K562 (cell line): ENCODE data around the gene IL10RB. TPM values are rescaled to one million over a fixed set of nuclear protein-coding genes. Genes with fewer than 3 reads are reported as not detected.
A peak's percentile ranks its signal among the peaks of the same experiment; 100 is the strongest.

Experiments used
- BMI1 ChIP-seq: fragments of 150-350 bp; IDR thresholded peaks from 2 replicates; pipeline ENCODE4 v1.6.1; 2014; ENCODE audit warnings: low read length
- EP300 ChIP-seq: IDR thresholded peaks from 2 replicates; pipeline ENCODE4 v1.6.1; 2012; ENCODE audit warnings: low read length, improper control_type of control experiment
- ESRRB ChIP-seq: fragments of 250-450 bp; sonication (Bioruptor Pico); IDR thresholded peaks from 2 replicates; pipeline ENCODE4 v1.5.0; 2020; ENCODE audit warnings: mild to moderate bottlenecking, moderate library complexity, borderline replicate concordance
- GTF2B ChIP-seq: IDR thresholded peaks from 2 replicates; pipeline ENCODE4 v1.6.1; 2011; ENCODE audit not compliant: insufficient read length; ENCODE audit errors: extremely low read depth
- HNRNPLL ChIP-seq: fragments of 200-400 bp; formaldehyde crosslinking; IDR thresholded peaks from 2 replicates; pipeline ENCODE4 v1.6.1; 2017; ENCODE audit warnings: low read length, low read depth, mild to moderate bottlenecking; ENCODE audit not compliant: poor library complexity, severe bottlenecking
- ILK ChIP-seq: fragments of 450-650 bp; IDR thresholded peaks from 2 replicates; pipeline ENCODE4 v1.6.1; 2016; ENCODE audit warnings: missing genetic modification characterization, low read depth, mild to moderate bottlenecking, missing compliant biosample characterization, moderate library complexity, borderline replicate concordance
- MECOM ChIP-seq: fragments of 250-450 bp; sonication (Bioruptor Pico); IDR thresholded peaks from 2 replicates; pipeline ENCODE4 v1.8.0; 2022; ENCODE audit warnings: inconsistent platforms
- MEF2A ChIP-seq: IDR thresholded peaks from 2 replicates; pipeline ENCODE4 v1.6.1; 2011; ENCODE audit warnings: low read depth, mild to moderate bottlenecking, low read length, moderate library complexity; ENCODE audit not compliant: control insufficient read depth
- PPARD ChIP-seq: fragments of 250-450 bp; sonication (Bioruptor Pico); IDR thresholded peaks from 2 replicates; pipeline ENCODE4 v1.8.0; 2022; ENCODE audit warnings: inconsistent platforms, mild to moderate bottlenecking, moderate library complexity
- RBBP5 ChIP-seq: fragments of 200-600 bp; sonication (generic); IDR thresholded peaks from 2 replicates; pipeline ENCODE4 v1.6.1; 2012; ENCODE audit warnings: borderline replicate concordance, mild to moderate bottlenecking, low read length, control low read depth, inconsistent platforms; ENCODE audit not compliant: insufficient read depth, poor library complexity, severe bottlenecking
- ZNF282 ChIP-seq: sonication (generic); formaldehyde crosslinking; IDR thresholded peaks from 2 replicates; pipeline ENCODE4 v1.8.1; 2023; ENCODE audit warnings: missing genetic modification reagents
- ZNF408 ChIP-seq: fragments of 250-450 bp; sonication (Bioruptor Pico); IDR thresholded peaks from 2 replicates; pipeline ENCODE4 v1.4.0; 2020; ENCODE audit warnings: low read depth, mild to moderate bottlenecking, moderate library complexity
- ZZZ3 ChIP-seq: fragments of 450-650 bp; IDR thresholded peaks from 2 replicates; pipeline ENCODE4 v1.6.1; 2016; ENCODE audit warnings: antibody characterized with exemption, mild to moderate bottlenecking, moderate library complexity
- polyA plus RNA-seq, 8 experiments: library from polyadenylated mRNA; depleted of rRNA in 4 of 8; stranded (reverse) in 5 of 8; unstranded in 3 of 8; fragments of >200 nt; fragmentation: Nextera tagmentation in 2 of 8; fragmentation: Illumina TruSeq in 1 of 8; extraction: Ambion mirVana in 2 of 8; extraction: Trizol in 1 of 8; gene quantifications; 2 replicates each; pipeline versions ENCODE4 v1.2.1 to v1.2.3, GENCODE V29; 2011 to 2014; ENCODE audit warnings: inconsistent platforms in 1 of 8, missing spikeins in 1 of 8
- total RNA-seq, 7 experiments: library from RNA; depleted of rRNA in 6 of 7; stranded (reverse); fragments of >200 nt in 6 of 7; fragmentation: Illumina TruSeq in 2 of 7; extraction: Trizol in 2 of 7; gene quantifications; 2 replicates each; pipeline versions ENCODE4 v1.2.1 to v1.2.3, GENCODE V29; 2011 to 2021; ENCODE audit warnings: low replicate concordance in 1 of 7
- TF ChIP-seq, protein P1 (sequence below): fragments of 250-450 bp; sonication (Bioruptor Pico); IDR thresholded peaks from 2 replicates; pipeline ENCODE4 v1.9.0; 2021; ENCODE audit warnings: mild to moderate bottlenecking, inconsistent platforms
- TF ChIP-seq, protein P2 (sequence below), 2 experiments: IDR thresholded peaks; 2 replicates each; pipeline ENCODE4 v1.6.1; 2012; ENCODE audit warnings: improper control_type of control experiment in 2 of 2, low read depth in 2 of 2, low read length in 2 of 2, borderline replicate concordance in 1 of 2
- TF ChIP-seq, protein P3 (sequence below): sonication (generic); formaldehyde crosslinking; IDR thresholded peaks from 2 replicates; pipeline ENCODE4 v1.8.0; 2022; ENCODE audit warnings: mild to moderate bottlenecking, missing genetic modification reagents

Gene IL10RB
- total and polyA plus RNA-seq, 9 of the 15 experiments (the other 6 are each of a cell fraction or from before 2014, with no cell fraction given) = 10.9 to 33.8 (median 23.0) TPM

GRCh38 chr21:33300701-33301631, 34.8 kb downstream of the IL10RB start (continued):
- TF ChIP-seq, protein P1, sequence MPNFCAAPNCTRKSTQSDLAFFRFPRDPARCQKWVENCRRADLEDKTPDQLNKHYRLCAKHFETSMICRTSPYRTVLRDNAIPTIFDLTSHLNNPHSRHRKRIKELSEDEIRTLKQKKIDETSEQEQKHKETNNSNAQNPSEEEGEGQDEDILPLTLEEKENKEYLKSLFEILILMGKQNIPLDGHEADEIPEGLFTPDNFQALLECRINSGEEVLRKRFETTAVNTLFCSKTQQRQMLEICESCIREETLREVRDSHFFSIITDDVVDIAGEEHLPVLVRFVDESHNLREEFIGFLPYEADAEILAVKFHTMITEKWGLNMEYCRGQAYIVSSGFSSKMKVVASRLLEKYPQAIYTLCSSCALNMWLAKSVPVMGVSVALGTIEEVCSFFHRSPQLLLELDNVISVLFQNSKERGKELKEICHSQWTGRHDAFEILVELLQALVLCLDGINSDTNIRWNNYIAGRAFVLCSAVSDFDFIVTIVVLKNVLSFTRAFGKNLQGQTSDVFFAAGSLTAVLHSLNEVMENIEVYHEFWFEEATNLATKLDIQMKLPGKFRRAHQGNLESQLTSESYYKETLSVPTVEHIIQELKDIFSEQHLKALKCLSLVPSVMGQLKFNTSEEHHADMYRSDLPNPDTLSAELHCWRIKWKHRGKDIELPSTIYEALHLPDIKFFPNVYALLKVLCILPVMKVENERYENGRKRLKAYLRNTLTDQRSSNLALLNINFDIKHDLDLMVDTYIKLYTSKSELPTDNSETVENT = no peak
- TF ChIP-seq ESRRB (CRISPR knock-in tag) = peak; percentile 60; the same call in 1 of the 2 replicates
- peak; percentile 79 for TF ChIP-seq ILK (tag)
- peak; percentile 65 for TF ChIP-seq EP300
- no peak for TF ChIP-seq MEF2A
- TF ChIP-seq MECOM (CRISPR knock-in tag) = peak; percentile 88
- peak; percentile 59; the same call in 1 of the 2 replicates for TF ChIP-seq PPARD (CRISPR knock-in tag)
- peak; percentile 43 for TF ChIP-seq RBBP5
- TF ChIP-seq, protein P2, sequence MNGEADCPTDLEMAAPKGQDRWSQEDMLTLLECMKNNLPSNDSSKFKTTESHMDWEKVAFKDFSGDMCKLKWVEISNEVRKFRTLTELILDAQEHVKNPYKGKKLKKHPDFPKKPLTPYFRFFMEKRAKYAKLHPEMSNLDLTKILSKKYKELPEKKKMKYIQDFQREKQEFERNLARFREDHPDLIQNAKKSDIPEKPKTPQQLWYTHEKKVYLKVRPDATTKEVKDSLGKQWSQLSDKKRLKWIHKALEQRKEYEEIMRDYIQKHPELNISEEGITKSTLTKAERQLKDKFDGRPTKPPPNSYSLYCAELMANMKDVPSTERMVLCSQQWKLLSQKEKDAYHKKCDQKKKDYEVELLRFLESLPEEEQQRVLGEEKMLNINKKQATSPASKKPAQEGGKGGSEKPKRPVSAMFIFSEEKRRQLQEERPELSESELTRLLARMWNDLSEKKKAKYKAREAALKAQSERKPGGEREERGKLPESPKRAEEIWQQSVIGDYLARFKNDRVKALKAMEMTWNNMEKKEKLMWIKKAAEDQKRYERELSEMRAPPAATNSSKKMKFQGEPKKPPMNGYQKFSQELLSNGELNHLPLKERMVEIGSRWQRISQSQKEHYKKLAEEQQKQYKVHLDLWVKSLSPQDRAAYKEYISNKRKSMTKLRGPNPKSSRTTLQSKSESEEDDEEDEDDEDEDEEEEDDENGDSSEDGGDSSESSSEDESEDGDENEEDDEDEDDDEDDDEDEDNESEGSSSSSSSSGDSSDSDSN (IDR thresholded peaks at IDR 0.05; ENCODE audit: borderline replicate concordance in 1 of 2, low read depth in 2 of 2, low read length in 2 of 2) = no peak
- no peak for TF ChIP-seq BMI1
- TF ChIP-seq, protein P3, sequence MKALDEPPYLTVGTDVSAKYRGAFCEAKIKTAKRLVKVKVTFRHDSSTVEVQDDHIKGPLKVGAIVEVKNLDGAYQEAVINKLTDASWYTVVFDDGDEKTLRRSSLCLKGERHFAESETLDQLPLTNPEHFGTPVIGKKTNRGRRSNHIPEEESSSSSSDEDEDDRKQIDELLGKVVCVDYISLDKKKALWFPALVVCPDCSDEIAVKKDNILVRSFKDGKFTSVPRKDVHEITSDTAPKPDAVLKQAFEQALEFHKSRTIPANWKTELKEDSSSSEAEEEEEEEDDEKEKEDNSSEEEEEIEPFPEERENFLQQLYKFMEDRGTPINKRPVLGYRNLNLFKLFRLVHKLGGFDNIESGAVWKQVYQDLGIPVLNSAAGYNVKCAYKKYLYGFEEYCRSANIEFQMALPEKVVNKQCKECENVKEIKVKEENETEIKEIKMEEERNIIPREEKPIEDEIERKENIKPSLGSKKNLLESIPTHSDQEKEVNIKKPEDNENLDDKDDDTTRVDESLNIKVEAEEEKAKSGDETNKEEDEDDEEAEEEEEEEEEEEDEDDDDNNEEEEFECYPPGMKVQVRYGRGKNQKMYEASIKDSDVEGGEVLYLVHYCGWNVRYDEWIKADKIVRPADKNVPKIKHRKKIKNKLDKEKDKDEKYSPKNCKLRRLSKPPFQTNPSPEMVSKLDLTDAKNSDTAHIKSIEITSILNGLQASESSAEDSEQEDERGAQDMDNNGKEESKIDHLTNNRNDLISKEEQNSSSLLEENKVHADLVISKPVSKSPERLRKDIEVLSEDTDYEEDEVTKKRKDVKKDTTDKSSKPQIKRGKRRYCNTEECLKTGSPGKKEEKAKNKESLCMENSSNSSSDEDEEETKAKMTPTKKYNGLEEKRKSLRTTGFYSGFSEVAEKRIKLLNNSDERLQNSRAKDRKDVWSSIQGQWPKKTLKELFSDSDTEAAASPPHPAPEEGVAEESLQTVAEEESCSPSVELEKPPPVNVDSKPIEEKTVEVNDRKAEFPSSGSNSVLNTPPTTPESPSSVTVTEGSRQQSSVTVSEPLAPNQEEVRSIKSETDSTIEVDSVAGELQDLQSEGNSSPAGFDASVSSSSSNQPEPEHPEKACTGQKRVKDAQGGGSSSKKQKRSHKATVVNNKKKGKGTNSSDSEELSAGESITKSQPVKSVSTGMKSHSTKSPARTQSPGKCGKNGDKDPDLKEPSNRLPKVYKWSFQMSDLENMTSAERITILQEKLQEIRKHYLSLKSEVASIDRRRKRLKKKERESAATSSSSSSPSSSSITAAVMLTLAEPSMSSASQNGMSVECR (CRISPR knock-in tag) = no peak
- TF ChIP-seq ZZZ3 = no peak
- TF ChIP-seq GTF2B = no peak
- TF ChIP-seq ZNF408 (CRISPR knock-in tag) = no peak
- TF ChIP-seq HNRNPLL = no peak
- no peak for TF ChIP-seq ZNF282 (CRISPR knock-in tag)
